ENCODE data around the gene NID1. TPM values are rescaled to one million over a fixed set of nuclear protein-coding genes. Genes with fewer than 3 reads are reported as not detected.
A peak's percentile ranks its signal among the peaks of the same experiment; 100 is the strongest.

NID1 gene
- total RNA-seq, 1 donor from 2014 or later: 0.61 TPM

- Mint-ChIP-seq H3K9me3 (peaks cover 4% of the 10 kb centered on the region), H3K4me3 (no peak overlapping the region)
Measured at GRCh38 chr1:235941876-235942624, 122.8 kb downstream of the NID1 start.

GRCh38 chr1:235940285-235940684 lies 124.6 kb downstream of the NID1 start:
- Mint-ChIP-seq H3K9me3 (peaks cover 4% of the 10 kb centered on the region), H3K27me3 (peaks cover 6% of the 10 kb centered on the region), H3K36me3 (ENCODE audit: low read depth) (no peaks in the 10 kb centered on the region), H3K4me3 (no peak overlapping the region), H3K4me1 (peaks cover 43% of the 10 kb centered on the region), H3K27ac (no peak overlapping the region)
- no peak for DNase-seq
- intact Hi-C loops (cut with micrococcal nuclease): no loop called here

More at GRCh38 chr1:235941876-235942624, 122.8 kb downstream of the NID1 start:
- no peak for DNase-seq
- H3K27me3 Mint-ChIP-seq: no peaks in the 10 kb centered on the region
- no peaks in the 10 kb centered on the region for H3K36me3 Mint-ChIP-seq (ENCODE audit: low read depth)
- H3K4me1 Mint-ChIP-seq: peaks cover 46% of the 10 kb centered on the region
- intact Hi-C loops (cut with micrococcal nuclease): no loop called here
- no peak overlapping the region for H3K27ac Mint-ChIP-seq

GRCh38 chr1:235939480-235939775 lies 125.5 kb downstream of the NID1 start:
- DNase-seq: no peak
- Mint-ChIP-seq H3K9me3 (peaks cover 4% of the 10 kb centered on the region), H3K4me3 (peak overlapping the region; percentile 36), H3K27ac (peak overlapping the region; percentile 83), H3K27me3 (peaks cover 6% of the 10 kb centered on the region), H3K4me1 (peaks cover 42% of the 10 kb centered on the region), H3K36me3 (ENCODE audit: low read depth) (no peaks in the 10 kb centered on the region)
- intact Hi-C loops (cut with micrococcal nuclease): loop anchor here (2.0 kb wide), 1 partner anchor 67 kb away; no protein-coding TSS in a partner anchor

- peak overlapping the region; percentile 36 for H3K4me3 Mint-ChIP-seq
- intact Hi-C loops (cut with micrococcal nuclease): loop anchor here (2.0 kb wide), 1 partner anchor 66 kb away; no protein-coding TSS in a partner anchor
- H3K9me3 Mint-ChIP-seq: peaks cover 4% of the 10 kb centered on the region
- no peaks in the 10 kb centered on the region for H3K36me3 Mint-ChIP-seq (ENCODE audit: low read depth)
- peak; percentile 64 for DNase-seq
- peaks cover 44% of the 10 kb centered on the region for H3K4me1 Mint-ChIP-seq
- peak overlapping the region; percentile 83 for H3K27ac Mint-ChIP-seq
- H3K27me3 Mint-ChIP-seq: peaks cover 6% of the 10 kb centered on the region
Measured at GRCh38 chr1:235938709-235939479, 126.0 kb downstream of the NID1 start.

GRCh38 chr1:235937123-235937522 lies 127.8 kb downstream of the NID1 start:
- H3K27ac Mint-ChIP-seq: peak overlapping the region; percentile 76
- H3K4me3 Mint-ChIP-seq: peak overlapping the region; percentile 21
- no peak for DNase-seq
- intact Hi-C loops (cut with micrococcal nuclease): no loop called here
- peaks cover 8% of the 10 kb centered on the region for H3K27me3 Mint-ChIP-seq
- H3K9me3 Mint-ChIP-seq: peaks cover 4% of the 10 kb centered on the region
- H3K4me1 Mint-ChIP-seq: peaks cover 49% of the 10 kb centered on the region
- no peaks in the 10 kb centered on the region for H3K36me3 Mint-ChIP-seq (ENCODE audit: low read depth)

- H3K4me1 Mint-ChIP-seq: peaks cover 50% of the 10 kb centered on the region
Measured at GRCh38 chr1:235935235-235936225, 129.4 kb downstream of the NID1 start.

GRCh38 chr1:235933766-235934116 lies 131.1 kb downstream of the NID1 start:
- Mint-ChIP-seq H3K4me1 (peaks cover 38% of the 10 kb centered on the region), H3K27me3 (peaks cover 8% of the 10 kb centered on the region), H3K36me3 (ENCODE audit: low read depth) (no peaks in the 10 kb centered on the region), H3K4me3 (no peak overlapping the region), H3K9me3 (no peaks in the 10 kb centered on the region), H3K27ac (no peak overlapping the region)
- no peak for DNase-seq
- intact Hi-C loops (cut with micrococcal nuclease): no loop called here

More at GRCh38 chr1:235935235-235936225, 129.4 kb downstream of the NID1 start:
- no peaks in the 10 kb centered on the region for H3K36me3 Mint-ChIP-seq (ENCODE audit: low read depth)
- DNase-seq: no peak
- H3K9me3 Mint-ChIP-seq: peaks cover 1% of the 10 kb centered on the region
- H3K4me3 Mint-ChIP-seq: no peak overlapping the region
- no peak overlapping the region for H3K27ac Mint-ChIP-seq
- intact Hi-C loops (cut with micrococcal nuclease): no loop called here
- H3K27me3 Mint-ChIP-seq: peaks cover 8% of the 10 kb centered on the region

- Mint-ChIP-seq H3K27ac (no peak overlapping the region), H3K4me3 (no peak overlapping the region), H3K4me1 (peaks cover 33% of the 10 kb centered on the region), H3K27me3 (peaks cover 8% of the 10 kb centered on the region), H3K9me3 (no peaks in the 10 kb centered on the region), H3K36me3 (ENCODE audit: low read depth) (no peaks in the 10 kb centered on the region)
- DNase-seq: no peak
- intact Hi-C loops (cut with micrococcal nuclease): no loop called here
Measured at GRCh38 chr1:235933017-235933765, 131.7 kb downstream of the NID1 start.

GRCh38 chr1:235932090-235932510 lies 132.8 kb downstream of the NID1 start:
- intact Hi-C loops (cut with micrococcal nuclease): no loop called here
- no peaks in the 10 kb centered on the region for H3K36me3 Mint-ChIP-seq (ENCODE audit: low read depth)
- no peak overlapping the region for H3K4me3 Mint-ChIP-seq
- peaks cover 27% of the 10 kb centered on the region for H3K4me1 Mint-ChIP-seq
- DNase-seq: no peak
- no peak overlapping the region for H3K27ac Mint-ChIP-seq
- peaks cover 10% of the 10 kb centered on the region for H3K27me3 Mint-ChIP-seq
- no peaks in the 10 kb centered on the region for H3K9me3 Mint-ChIP-seq

GRCh38 chr1:235931171-235931738 lies 133.6 kb downstream of the NID1 start:
- peaks cover 24% of the 10 kb centered on the region for H3K4me1 Mint-ChIP-seq
- intact Hi-C loops (cut with micrococcal nuclease): no loop called here
- H3K27ac Mint-ChIP-seq: no peak overlapping the region
- no peak for DNase-seq
- peaks cover 10% of the 10 kb centered on the region for H3K27me3 Mint-ChIP-seq
- no peak overlapping the region for H3K4me3 Mint-ChIP-seq
- no peaks in the 10 kb centered on the region for H3K9me3 Mint-ChIP-seq
- H3K36me3 Mint-ChIP-seq (ENCODE audit: low read depth): no peaks in the 10 kb centered on the region

- Mint-ChIP-seq H3K4me1 (peaks cover 18% of the 10 kb centered on the region), H3K27me3 (peaks cover 4% of the 10 kb centered on the region), H3K4me3 (no peak overlapping the region), H3K27ac (no peak overlapping the region), H3K36me3 (ENCODE audit: low read depth) (no peaks in the 10 kb centered on the region), H3K9me3 (no peaks in the 10 kb centered on the region)
- DNase-seq: no peak
- intact Hi-C loops (cut with micrococcal nuclease): no loop called here
Measured at GRCh38 chr1:235930543-235930942, 134.3 kb downstream of the NID1 start.

GRCh38 chr1:235929216-235929615 lies 135.7 kb downstream of the NID1 start:
- H3K27me3 Mint-ChIP-seq: peaks cover 4% of the 10 kb centered on the region
- H3K9me3 Mint-ChIP-seq: no peaks in the 10 kb centered on the region
- H3K27ac Mint-ChIP-seq: no peak overlapping the region
- no peaks in the 10 kb centered on the region for H3K36me3 Mint-ChIP-seq (ENCODE audit: low read depth)
- intact Hi-C loops (cut with micrococcal nuclease): no loop called here
- no peak for DNase-seq
- H3K4me1 Mint-ChIP-seq: peaks cover 18% of the 10 kb centered on the region
- no peak overlapping the region for H3K4me3 Mint-ChIP-seq

GRCh38 chr1:235928197-235928596 lies 136.7 kb downstream of the NID1 start:
- Mint-ChIP-seq H3K27me3 (peaks cover 4% of the 10 kb centered on the region), H3K27ac (no peak overlapping the region), H3K36me3 (ENCODE audit: low read depth) (no peaks in the 10 kb centered on the region), H3K4me1 (peaks cover 23% of the 10 kb centered on the region), H3K9me3 (no peaks in the 10 kb centered on the region), H3K4me3 (no peak overlapping the region)
- no peak for DNase-seq
- intact Hi-C loops (cut with micrococcal nuclease): no loop called here
